Brain microvascular endothelial cell (primary cell): ENCODE measurements around the gene PLBD1.

ENCODE experiments used
- DNase-seq: peaks from one replicate; pipeline ENCODE4 v3.0.0-alpha.2; 2020
- H3K27ac ChIP-seq: fragments of 250-450 bp; sonication (Bioruptor Pico); 2 replicates; pipeline ENCODE4 v1.5.1; 2020; ENCODE audit warnings: mild to moderate bottlenecking, moderate library complexity
- H3K27me3 ChIP-seq: fragments of 250-450 bp; sonication (Bioruptor Pico); replicated peaks from 2 replicates; pipeline ENCODE4 v1.5.1; 2020; ENCODE audit warnings: mild to moderate bottlenecking
- H3K36me3 ChIP-seq: fragments of 250-450 bp; sonication (Bioruptor Pico); replicated peaks from 2 replicates; pipeline ENCODE4 v1.5.1; 2020; ENCODE audit warnings: mild to moderate bottlenecking
- H3K4me3 ChIP-seq: 2 replicates; pipeline ENCODE4 v1.5.1; 2011; ENCODE audit warnings: low read depth, mild to moderate bottlenecking, control low read depth, low read length, moderate library complexity
- in situ Hi-C: cut with HindIII; loops from 2 replicates; pipeline ENCODE4 v1.10.0; 2017; ENCODE audit warnings: low sequenced_read_pairs, low pct_ligation_motif_present
- TF ChIP-seq, protein P1 (sequence below): IDR thresholded peaks from 2 replicates; pipeline ENCODE4 v1.5.1; 2011; ENCODE audit warnings: low read depth, mild to moderate bottlenecking, moderate library complexity, low read length, control low read depth, inconsistent platforms; ENCODE audit errors: missing control alignments

Gene PLBD1

DNA sequence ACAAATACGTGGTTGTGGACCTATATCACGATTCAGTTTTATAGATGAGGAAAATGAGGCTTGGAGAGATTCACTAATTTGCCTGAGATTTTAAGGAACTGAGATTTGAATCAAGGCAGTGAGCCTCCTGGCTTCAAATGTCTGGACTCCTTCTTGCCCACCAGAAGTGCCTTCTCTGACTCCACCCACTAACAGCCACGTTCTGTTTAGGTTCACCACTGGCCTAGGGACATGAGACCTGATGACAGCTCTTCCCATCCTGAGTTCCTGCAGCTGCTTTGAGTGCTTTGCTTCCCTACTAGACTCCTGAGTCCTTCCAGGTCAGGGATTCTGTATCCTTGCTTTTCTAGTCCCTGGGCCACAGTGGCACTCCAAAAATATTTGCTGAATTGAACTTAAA, 57.1 kb downstream of the PLBD1 start:
- Histone ChIP-seq H3K36me3 (no peaks in the 10 kb centered on the region), H3K27me3 (no peaks in the 10 kb centered on the region), H3K4me3 (no peak overlapping the region), H3K27ac (no peak overlapping the region)
- no peak for DNase-seq
- in situ Hi-C loops = no loop called here
- TF ChIP-seq, protein P1, sequence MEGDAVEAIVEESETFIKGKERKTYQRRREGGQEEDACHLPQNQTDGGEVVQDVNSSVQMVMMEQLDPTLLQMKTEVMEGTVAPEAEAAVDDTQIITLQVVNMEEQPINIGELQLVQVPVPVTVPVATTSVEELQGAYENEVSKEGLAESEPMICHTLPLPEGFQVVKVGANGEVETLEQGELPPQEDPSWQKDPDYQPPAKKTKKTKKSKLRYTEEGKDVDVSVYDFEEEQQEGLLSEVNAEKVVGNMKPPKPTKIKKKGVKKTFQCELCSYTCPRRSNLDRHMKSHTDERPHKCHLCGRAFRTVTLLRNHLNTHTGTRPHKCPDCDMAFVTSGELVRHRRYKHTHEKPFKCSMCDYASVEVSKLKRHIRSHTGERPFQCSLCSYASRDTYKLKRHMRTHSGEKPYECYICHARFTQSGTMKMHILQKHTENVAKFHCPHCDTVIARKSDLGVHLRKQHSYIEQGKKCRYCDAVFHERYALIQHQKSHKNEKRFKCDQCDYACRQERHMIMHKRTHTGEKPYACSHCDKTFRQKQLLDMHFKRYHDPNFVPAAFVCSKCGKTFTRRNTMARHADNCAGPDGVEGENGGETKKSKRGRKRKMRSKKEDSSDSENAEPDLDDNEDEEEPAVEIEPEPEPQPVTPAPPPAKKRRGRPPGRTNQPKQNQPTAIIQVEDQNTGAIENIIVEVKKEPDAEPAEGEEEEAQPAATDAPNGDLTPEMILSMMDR = no peak

DNA sequence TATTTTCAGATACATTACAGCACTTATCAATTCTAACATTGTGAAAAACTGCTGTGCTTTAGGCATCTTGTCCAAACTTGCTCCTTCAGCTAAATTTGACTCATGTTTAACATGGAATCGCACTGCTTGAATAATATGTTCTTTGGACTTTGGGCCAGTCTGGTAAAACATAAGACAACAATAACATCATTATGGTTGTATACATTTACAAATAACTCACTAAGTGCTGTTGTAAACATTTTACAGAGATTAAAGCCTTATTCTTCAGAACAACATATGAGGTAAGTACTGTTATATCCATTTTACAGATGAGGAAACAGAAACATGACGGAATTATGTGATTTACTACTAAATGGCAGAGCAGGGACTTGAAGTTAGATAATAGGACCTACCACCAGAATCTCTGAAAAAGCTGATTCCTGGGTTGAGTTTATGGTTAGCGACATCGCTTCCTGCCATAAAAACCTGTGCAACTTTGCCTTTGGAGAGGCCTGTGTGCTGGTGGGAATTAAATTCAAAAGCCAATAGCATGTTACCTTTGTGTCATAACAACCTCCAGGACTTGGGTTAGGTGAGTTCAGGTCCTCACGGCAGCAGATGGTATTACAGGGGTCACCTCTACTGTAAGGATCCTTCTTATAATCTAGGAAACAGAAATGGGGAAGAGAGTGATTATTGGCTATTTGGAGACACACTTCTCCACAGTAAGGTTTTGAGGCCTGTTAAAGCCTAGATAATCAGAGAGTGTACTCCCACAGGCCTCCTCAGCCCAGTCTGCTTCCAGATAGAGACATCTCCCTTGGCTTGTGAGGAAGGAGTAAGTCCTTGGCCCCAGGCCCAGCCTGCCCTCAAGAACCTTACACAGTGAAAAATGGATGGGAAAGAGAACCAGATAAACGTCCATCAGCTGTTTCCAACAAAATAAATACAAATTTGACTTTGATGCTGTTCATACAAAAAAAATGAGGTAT, 61.8 kb downstream of the PLBD1 start:
- TF ChIP-seq, protein P1 = no peak
- H3K27ac ChIP-seq = no peak overlapping the region
- DNase-seq = no peak
- H3K36me3 ChIP-seq = peaks cover 9% of the 10 kb centered on the region
- in situ Hi-C loops = no loop called here
- no peaks in the 10 kb centered on the region for H3K27me3 ChIP-seq
- no peak overlapping the region for H3K4me3 ChIP-seq

DNA sequence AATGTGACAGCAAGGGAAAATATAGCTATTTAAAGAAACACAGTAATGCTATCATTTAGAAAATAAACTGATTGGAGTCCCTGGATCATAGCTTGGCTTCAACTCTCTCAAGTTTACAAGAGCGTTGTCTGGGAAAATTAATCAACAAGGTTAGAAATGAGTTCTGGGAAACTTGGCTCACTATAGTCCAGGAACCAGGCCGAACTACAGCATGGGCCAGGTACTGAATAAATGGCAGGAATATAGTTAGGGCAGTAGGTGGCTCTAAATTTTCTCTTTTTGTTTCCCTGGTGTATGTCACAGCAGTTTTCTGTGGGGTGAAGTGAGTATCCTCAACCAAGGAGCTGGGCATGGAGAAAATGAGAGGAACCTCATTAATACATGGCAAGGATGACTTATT, 72.4 kb downstream of the PLBD1 start:
- Histone ChIP-seq H3K4me3 (no peak overlapping the region), H3K27me3 (no peaks in the 10 kb centered on the region), H3K36me3 (peaks cover 41% of the 10 kb centered on the region), H3K27ac (no peak overlapping the region)
- in situ Hi-C loops = no loop called here
- DNase-seq = no peak
- TF ChIP-seq, protein P1 = no peak

DNA sequence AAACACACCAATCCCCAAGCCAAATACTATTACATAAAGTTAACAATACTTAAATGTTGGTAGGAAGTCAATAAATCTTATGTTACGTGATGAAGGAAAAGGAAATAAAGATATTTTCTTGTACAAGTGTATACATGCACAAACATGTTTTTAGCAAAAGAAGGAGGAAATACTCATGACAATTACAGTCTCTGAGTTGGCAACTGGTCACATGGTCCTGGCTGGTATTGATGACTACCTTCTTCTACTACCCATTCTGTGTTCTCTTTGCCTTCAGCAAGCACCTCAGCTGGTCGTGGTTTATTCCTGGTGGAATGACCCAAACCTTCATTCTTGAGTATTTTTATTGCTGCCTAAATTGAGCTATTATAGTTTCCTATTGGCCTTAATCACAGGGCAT, 84.8 kb downstream of the PLBD1 start:
- no peaks in the 10 kb centered on the region for H3K27me3 ChIP-seq
- in situ Hi-C loops = no loop called here
- no peak overlapping the region for H3K27ac ChIP-seq
- no peak overlapping the region for H3K4me3 ChIP-seq
- TF ChIP-seq, protein P1 = no peak
- DNase-seq = no peak
- H3K36me3 ChIP-seq = peaks cover 42% of the 10 kb centered on the region

DNA sequence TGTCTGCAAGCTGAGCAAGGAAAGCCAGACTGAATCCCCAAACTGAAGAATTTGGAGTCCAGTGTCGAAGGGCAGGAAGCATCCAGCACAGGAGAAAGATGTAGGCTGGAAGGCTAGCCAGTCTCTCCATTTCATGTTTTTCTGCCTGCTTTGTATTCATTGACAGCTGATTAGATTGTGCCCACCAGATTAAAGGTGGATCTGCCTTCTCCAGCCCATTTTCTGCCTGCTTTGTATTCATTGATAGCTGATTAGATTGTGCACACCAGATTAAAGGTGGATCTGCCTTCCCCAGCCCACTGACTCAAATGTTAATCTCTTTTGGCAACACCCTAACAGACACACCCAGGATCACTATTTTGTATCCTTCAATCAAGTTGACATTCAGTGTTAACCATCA, 85.3 kb downstream of the PLBD1 start:
- H3K27ac ChIP-seq = no peak overlapping the region
- H3K4me3 ChIP-seq = no peak overlapping the region
- DNase-seq = no peak
- no peaks in the 10 kb centered on the region for H3K27me3 ChIP-seq
- in situ Hi-C loops = no loop called here
- peaks cover 40% of the 10 kb centered on the region for H3K36me3 ChIP-seq
- TF ChIP-seq, protein P1 = no peak
